Activated T-cell treated with anti-CD3 and anti-CD28 coated beads for 1 hour (primary cell): ENCODE results near the gene NCAPH2.

ENCODE experiments used
- DNase-seq: peaks from one replicate; pipeline ENCODE4 v3.0.0-alpha.2; 2020; ENCODE audit warnings: low read depth

The NCAPH2 gene

GRCh38 chr22:50548921-50549790, 41.1 kb downstream of the NCAPH2 start:
- no peak for DNase-seq

GRCh38 chr22:50550395-50550794, 42.4 kb downstream of the NCAPH2 start:
- no peak for DNase-seq

DNA sequence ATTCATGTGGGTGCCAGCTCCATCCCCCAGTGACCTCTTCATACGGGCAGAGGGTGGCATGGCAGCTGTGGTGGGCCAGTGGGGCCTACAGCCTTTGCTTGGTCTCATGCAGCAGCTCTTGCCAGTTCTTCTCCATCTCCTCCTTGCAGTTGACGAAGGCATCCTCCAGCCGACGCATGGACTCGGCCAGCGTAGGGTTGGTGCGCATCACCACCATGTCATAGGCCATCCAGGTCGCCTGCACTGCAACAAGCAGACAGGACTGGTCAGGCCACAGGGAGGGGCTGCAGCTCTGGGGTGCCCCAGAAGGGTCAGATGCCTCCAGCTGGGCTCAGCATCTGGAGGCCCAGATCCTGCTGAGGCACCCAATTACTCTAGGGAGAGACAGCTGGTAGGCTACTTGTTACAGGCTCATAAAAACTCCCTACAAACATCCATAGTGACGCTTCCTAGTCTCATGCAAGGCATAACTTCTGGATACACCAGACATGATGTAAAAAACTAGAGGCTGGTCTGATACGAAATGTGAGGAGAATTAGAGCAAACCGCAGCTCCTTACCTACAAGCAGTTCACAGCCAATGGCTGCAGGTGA, 43.2 kb downstream of the NCAPH2 start:
- DNase-seq = no peak

DNA sequence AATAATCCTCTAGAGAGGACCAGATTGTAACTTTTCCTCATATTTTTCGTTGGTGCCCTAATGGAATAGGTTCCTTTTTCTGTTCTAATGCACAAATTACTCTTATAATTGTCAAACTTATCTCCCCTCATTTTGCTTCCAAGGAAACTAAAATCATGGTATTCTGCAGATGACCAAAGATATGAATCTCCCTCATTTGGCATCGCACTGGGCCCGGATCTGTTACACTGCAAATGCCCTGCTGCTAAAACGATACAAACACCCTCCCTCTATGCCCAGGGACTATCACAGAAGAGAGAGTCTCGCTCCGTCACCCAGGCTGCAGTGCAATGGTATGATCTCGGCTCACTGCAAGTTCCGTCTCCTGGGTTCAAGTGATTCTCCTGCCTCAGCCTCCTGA, 45.3 kb downstream of the NCAPH2 start:
- DNase-seq = no peak

- no peak for DNase-seq
Observed at GRCh38 chr22:50556703-50557102, 48.7 kb downstream of the NCAPH2 start.

DNA sequence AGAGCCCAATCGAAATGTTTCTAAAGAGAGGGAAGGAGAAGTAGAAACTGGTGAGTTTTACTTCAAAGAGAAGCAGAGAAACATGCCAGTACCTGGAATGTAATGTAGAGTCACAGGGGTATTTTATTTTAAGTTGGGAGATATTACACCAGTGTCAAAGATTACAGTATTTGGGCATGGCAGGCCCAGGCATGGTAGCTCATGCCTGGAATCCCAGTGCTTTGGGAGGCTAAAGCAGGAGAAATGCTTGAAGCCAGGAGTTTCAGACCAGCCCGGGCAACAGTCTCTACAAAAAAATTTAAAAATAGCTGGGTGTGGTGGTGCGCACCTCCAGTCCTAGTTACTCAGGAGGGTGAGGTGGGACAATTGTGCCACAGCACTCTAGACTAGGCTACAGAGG, 52.0 kb downstream of the NCAPH2 start:
- no peak for DNase-seq

DNA sequence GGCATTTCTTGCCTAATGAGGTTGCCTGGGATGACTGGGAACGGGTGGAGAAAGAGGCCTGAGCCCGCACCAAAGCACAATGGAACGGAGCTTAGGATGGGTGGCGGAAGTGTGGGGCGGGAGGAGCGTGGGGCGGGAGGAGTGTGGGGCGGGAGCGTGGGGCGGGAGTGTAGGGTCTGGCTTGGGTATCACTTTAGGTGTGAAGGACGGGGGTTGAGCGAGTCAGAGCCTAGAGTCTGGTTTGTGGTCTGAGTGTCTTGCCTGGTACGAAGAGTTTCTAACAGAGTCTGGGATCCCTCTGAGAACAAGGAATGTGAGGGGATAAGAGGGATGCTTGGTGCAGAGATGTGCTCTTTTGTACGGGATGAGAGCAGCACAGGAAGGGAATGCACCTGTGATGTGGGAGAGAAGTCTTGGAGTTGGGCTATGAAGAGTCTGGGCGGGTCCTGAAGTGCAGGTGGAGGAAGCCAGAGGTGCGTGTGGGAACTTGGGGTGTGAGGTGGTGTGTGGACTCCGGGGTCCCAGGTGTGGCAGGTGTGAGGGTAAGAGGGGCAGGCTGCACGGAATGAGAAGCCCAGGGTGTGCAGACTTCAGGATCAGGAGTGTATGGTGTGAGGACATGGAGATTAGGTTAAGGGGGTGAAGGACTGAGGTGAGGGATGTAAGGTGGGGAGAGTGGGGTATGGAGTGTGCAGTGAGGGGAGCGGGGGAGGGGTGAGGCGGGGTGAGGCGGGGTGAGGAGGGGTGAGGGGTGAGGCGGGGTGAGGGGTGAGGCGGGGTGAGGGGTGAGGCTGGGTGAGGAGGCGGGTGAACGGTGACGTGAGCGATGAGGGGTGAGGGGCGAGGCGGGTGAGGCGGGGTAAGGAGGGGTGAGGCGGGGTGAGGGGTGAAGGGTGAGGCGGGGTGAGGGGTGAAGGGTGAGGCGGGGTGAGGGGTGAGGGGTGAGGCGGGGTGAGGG, 53.7 kb downstream of the NCAPH2 start:
- no peak for DNase-seq

- DNase-seq = peak; percentile 98
Observed at GRCh38 chr22:50562523-50563412, 54.7 kb downstream of the NCAPH2 start, which contains the start of gene SYCE3. SYCE3 (minus strand) TSS chr22:50562919; CDS start chr22:50556405, 6,514 bp downstream.

GRCh38 chr22:50563413-50564160, 55.6 kb downstream of the NCAPH2 start:
- DNase-seq = no peak

GRCh38 chr22:50564289-50564688, 56.3 kb downstream of the NCAPH2 start:
- no peak for DNase-seq

GRCh38 chr22:50567721-50568252, 59.8 kb downstream of the NCAPH2 start:
- DNase-seq = no peak

DNA sequence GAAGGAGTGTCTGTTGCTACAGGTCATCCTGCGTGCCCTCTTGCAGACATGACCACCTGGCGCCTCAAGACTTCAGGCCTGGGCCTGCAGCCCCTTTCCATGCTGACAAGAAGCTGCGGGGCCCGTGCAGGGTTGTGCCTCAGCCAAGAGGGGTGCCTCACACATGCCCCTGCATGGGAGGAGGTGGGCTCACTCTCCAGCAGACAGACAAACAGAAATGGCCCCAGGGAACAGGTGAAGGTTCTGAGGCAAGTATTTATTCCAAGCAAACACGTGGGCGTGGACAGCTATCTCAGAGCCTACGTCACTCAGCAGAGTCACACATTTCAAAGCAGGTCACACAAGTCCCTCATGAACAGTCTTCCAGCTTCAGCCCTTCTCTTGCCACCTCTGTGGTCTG, 60.6 kb downstream of the NCAPH2 start:
- DNase-seq = no peak

DNA sequence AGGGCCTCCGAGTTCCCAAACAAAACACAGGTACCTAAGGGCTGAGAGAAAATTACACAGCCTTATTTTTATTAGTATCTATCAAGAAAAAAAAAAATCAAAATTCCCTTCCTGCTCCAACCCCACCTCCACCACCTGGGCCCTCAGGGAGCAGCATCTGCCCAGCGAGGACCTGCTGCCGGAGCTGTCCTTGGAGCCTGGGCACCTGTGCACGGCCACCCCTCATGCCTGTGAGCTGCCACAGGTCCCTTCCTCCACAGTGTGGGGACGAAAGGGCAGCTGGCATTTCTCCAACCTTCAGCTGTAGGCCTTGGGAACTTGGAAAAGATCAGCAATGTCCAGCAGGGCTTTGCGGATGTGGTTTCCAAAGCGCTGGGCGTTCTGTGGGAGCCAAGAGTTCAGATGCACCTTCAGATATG, 61.0 kb downstream of the NCAPH2 start:
- DNase-seq = no peak

DNA sequence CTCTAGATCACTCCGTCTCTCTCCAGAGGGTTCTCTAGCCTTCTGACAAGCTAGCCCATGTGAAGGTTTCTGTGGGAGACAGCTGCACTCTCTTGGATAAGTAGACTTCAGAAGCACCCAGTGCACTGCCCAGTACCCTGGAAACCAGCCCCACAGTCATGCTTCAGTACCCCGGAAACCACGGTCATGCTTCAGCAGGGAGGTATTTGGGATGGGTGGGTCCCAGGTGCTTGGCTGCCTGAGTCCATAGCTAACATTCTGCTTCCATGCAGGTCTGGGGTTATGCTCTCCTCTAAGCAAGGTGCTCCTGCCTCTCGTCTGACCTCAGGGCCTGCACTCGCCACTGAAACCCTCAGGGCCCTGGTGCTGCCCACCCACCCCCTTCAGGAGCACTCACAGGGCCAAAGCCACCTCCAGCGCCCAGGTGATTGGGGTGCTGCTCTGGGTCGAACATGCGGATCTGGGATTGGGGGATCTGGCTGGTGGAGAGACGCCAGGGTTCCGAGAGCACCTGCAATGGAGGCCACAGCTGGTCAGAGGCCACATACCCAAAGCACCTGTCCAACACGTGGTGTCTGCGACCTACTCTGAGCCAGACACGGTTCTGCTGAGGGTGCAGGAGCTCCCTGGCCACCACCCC, 62.0 kb downstream of the NCAPH2 start:
- no peak for DNase-seq

GRCh38 chr22:50570861-50571260, 62.8 kb downstream of the NCAPH2 start:
- no peak for DNase-seq

- DNase-seq = no peak
Observed at GRCh38 chr22:50571264-50572175, 63.5 kb downstream of the NCAPH2 start.

DNA sequence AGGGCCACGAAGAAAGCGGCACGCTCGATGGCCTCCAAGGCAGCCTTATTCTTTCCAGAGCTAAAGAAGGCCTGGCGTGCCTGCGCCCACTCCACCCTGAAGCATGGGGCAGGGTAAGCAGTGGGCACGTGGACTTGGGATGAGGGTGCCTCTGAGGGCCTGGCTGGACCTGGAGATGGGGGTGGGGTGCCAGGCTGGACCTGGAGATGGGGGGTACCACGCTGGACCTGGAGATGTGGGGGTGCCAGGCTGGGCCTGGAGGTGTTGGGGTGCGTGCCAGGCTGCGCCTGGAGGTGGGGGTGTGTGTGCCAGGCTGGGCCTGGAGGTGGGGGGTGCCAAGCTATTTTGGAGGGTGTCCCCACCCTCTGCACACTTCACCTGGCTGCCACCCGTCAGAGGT, 64.9 kb downstream of the NCAPH2 start:
- DNase-seq = no peak

DNA sequence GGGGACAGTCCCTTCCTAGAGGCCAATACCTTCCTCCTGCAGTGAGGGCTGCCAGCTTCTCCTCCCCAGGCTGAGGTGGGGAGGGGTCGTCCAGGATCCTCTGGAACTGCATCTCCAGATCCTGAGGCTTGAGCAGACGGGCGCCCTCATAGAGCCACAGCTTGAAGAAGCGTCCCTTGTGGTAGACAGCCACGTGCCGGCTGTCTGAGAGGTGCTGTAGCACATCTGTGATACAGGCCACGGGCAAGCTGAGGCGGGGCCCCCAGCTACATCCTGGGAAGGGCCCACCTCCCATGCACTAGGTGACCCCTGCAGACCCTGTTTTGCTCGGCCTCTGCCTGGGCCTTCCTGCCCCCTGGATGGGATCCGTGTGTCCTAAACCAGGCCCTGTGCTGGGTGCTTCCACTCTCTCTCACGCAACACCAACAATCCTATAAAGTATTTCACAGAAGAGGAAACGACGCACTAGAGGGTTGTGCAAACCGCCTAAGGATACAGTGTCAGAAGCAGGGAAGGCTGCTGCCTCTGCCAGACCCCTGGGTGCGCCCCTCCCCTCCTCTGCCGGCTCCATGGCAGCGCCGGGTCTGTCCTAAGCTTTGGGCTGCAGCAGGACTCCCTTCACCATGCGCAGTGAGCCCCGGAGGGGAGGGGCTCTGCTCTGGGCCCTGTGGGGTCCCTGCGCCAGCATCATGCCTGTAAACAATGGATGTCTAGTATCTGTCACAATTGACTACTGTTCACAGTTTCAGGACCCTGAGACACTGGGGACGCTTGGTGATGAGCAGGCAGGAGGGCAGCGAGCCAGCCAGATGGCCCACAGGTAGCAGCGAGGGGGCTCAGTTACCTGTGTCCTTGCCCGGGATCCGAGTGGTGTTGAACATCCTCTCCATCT, 65.7 kb downstream of the NCAPH2 start:
- no peak for DNase-seq
